Vagina (tissue), 2 donors: Measurements from ENCODE around the gene SLC66A1.

Experiments used
- CTCF ChIP-seq, 3 experiments: fragments of 450-650 bp in 2 of 3; fragments of 200-600 bp in 1 of 3; sonication (generic) in 1 of 3; IDR thresholded peaks; one replicate each; pipeline ENCODE4 v1.5.1; 2017 to 2019; ENCODE audit warnings: antibody characterized with exemption in 3 of 3, mild to moderate bottlenecking in 2 of 3, moderate library complexity in 2 of 3
- POLR2A ChIP-seq, 2 donors: fragments of 450-650 bp; IDR thresholded peaks; one replicate each; pipeline ENCODE4 v1.6.1; 2017; ENCODE audit warnings: antibody characterized with exemption in 2 of 2, mild to moderate bottlenecking in 2 of 2, moderate library complexity in 2 of 2

GRCh38 chr1:19340387-19340937, 28.3 kb downstream of the SLC66A1 start:
- TF ChIP-seq CTCF (IDR thresholded peaks at IDR 0.05) (no peak), POLR2A (IDR thresholded peaks at IDR 0.05) (no peak)
